LNCaP clone FGC (cell line): ENCODE measurements around the gene VBP1.
"Not testable (repeated sequence)": the region's sequence is repeated elsewhere in the genome, so short reads cannot be mapped to it uniquely, and the experiment has no call there.

Source experiments
- DNase-seq: peaks from one replicate; pipeline ENCODE4 v3.0.0-alpha.2; 2011; ENCODE audit warnings: low read depth
- H3K4me3 ChIP-seq: 2 replicates; pipeline ENCODE4 v1.5.1; 2011; ENCODE audit warnings: mild to moderate bottlenecking, low read depth, low read length, control low read depth
- TF ChIP-seq, protein P1 (sequence below): IDR thresholded peaks from 2 replicates; pipeline ENCODE4 v1.5.1; 2012; ENCODE audit warnings: mild to moderate bottlenecking; ENCODE audit not compliant: control insufficient read depth, insufficient read depth; ENCODE audit errors: extremely low read depth

The VBP1 gene

GRCh38 chrX:155215443-155216178 is 649 bp upstream of the VBP1 start:
- no peak for DNase-seq
- TF ChIP-seq, protein P1, sequence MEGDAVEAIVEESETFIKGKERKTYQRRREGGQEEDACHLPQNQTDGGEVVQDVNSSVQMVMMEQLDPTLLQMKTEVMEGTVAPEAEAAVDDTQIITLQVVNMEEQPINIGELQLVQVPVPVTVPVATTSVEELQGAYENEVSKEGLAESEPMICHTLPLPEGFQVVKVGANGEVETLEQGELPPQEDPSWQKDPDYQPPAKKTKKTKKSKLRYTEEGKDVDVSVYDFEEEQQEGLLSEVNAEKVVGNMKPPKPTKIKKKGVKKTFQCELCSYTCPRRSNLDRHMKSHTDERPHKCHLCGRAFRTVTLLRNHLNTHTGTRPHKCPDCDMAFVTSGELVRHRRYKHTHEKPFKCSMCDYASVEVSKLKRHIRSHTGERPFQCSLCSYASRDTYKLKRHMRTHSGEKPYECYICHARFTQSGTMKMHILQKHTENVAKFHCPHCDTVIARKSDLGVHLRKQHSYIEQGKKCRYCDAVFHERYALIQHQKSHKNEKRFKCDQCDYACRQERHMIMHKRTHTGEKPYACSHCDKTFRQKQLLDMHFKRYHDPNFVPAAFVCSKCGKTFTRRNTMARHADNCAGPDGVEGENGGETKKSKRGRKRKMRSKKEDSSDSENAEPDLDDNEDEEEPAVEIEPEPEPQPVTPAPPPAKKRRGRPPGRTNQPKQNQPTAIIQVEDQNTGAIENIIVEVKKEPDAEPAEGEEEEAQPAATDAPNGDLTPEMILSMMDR: no peak
- peak overlapping the region; percentile 74 for H3K4me3 ChIP-seq

DNA sequence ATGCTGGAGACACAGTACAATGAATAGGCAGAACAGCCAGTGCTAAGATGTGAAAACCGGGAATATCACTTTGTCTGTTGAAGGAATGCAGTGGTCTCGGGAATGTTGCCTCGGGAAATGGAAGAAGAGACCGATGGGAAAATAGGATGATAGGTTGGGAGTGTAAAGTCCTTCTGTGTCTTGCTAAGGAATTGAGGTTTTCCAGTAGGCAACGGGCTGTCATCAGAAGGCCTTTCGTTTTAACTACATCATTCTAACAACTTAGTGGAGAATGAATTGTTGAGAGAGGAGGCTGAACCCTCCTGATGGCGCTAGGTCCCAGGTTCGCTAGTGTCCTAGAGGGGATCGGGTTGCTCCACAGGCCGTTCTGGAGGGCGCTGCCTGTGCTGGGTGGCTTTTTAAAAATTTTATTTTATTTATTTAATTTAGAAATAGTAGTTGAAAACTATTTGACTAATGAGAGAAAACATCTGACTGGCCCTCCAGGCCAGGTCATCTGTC is 730 bp downstream of the VBP1 start:
- H3K4me3 ChIP-seq: peak overlapping the region; percentile 74
- TF ChIP-seq, protein P1: 0 out of 2 replicates have a peak, but pooled peaks have one; percentile 3
- DNase-seq: no peak

GRCh38 chrX:155218777-155219176 is 2.5 kb downstream of the VBP1 start:
- TF ChIP-seq, protein P1: no peak
- H3K4me3 ChIP-seq: no peak overlapping the region
- DNase-seq: no peak

- TF ChIP-seq, protein P1: no peak
These were observed 5.1 kb downstream of the VBP1 start for GRCh38 chrX:155221351-155221750.

GRCh38 chrX:155223746-155224145 is 7.5 kb downstream of the VBP1 start:
- H3K4me3 ChIP-seq, DNase-seq: not testable (repeated sequence)

More at GRCh38 chrX:155221351-155221750, 5.1 kb downstream of the VBP1 start:
- DNase-seq: no peak
- H3K4me3 ChIP-seq: no peak overlapping the region

DNA sequence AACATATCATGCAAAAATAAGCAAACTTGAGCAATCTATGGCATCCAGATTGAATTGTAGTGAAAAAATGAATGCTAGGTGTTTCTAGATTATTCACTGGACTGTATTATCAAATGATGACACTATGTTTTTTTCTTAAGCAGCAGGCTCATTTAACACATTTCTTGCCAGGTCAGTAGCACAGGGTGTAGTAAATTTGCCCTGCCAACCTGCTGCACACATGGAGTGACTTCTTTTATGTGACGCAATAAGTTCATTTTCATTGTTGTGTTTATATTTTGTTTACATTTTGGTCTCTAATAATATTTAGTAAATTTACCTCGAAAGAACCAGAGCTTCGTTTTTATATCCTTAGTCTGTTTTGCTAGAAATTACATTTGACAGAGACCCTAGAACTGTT is 9.5 kb downstream of the VBP1 start:
- TF ChIP-seq, protein P1: no peak
- no peak overlapping the region for H3K4me3 ChIP-seq

DNA sequence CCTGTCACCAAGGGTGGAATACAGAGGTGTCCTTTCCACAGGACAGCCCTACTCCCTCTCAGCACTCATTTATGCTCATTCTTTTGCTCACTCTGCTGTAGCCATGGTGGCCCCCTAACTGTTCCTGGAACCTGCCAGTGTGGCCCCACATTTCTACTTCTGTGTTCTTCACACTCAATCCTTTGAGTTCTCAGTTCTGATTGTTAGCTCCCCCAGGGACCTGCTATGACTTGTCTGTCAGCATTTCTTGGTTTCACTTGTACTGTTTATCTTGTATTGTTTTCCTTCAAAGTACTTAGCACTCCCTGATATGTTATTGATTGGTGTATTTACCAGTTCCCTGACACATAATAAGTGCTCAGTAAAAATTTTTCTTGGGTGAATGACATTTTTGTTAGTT is 14.9 kb downstream of the VBP1 start:
- TF ChIP-seq, protein P1: no peak
- no peak overlapping the region for H3K4me3 ChIP-seq
- no peak for DNase-seq

More for the DNA sequence above, 9.5 kb downstream of the VBP1 start:
- no peak for DNase-seq
